SK-N-SH treated with all-trans-retinoic acid at 6 μM for 48 hours (cell line): ENCODE results near the gene LRGUK.
A peak's percentile ranks its signal among the peaks of the same experiment; 100 is the strongest.

ENCODE experiments used
- ATAC-seq: fragments of 200-7000 bp; cut with Tn5 transposase; 3 replicates; pipeline ENCODE4 v1.9.1; 2020; ENCODE audit warnings: mild to moderate bottlenecking, moderate library complexity
- ARNTL ChIP-seq: fragments of 450-650 bp; formaldehyde crosslinking; IDR thresholded peaks from 2 replicates; pipeline ENCODE4 v1.5.0; 2020; ENCODE audit warnings: low read depth, mild to moderate bottlenecking, moderate library complexity, borderline replicate concordance
- CREB5 ChIP-seq: fragments of 250-450 bp; sonication (Bioruptor Pico); IDR thresholded peaks from 2 replicates; pipeline ENCODE4 v1.5.1; 2020; ENCODE audit warnings: low read depth, mild to moderate bottlenecking, moderate library complexity
- CSDC2 ChIP-seq: fragments of 250-450 bp; sonication (Bioruptor Pico); IDR thresholded peaks from 2 replicates; pipeline ENCODE4 v1.5.0; 2020; ENCODE audit warnings: mild to moderate bottlenecking, moderate library complexity
- ESRRG ChIP-seq: fragments of 250-450 bp; sonication (Bioruptor Pico); IDR thresholded peaks from 2 replicates; pipeline ENCODE4 v1.6.1; 2021; ENCODE audit warnings: mild to moderate bottlenecking
- GLIS3 ChIP-seq: fragments of 250-450 bp; sonication (Bioruptor Pico); IDR thresholded peaks from 2 replicates; pipeline ENCODE4 v1.5.0; 2020; ENCODE audit warnings: mild to moderate bottlenecking, moderate library complexity
- ISL1 ChIP-seq: fragments of 250-450 bp; sonication (Bioruptor Pico); IDR thresholded peaks from 2 replicates; pipeline ENCODE4 v2.1.2; 2022; ENCODE audit warnings: mild to moderate bottlenecking, moderate library complexity
- OSR1 ChIP-seq: fragments of 250-450 bp; sonication (Bioruptor Pico); IDR thresholded peaks from 2 replicates; pipeline ENCODE4 v1.8.0; 2022; ENCODE audit warnings: moderate library complexity, mild to moderate bottlenecking, inconsistent platforms
- PPARA ChIP-seq: fragments of 250-450 bp; sonication (Bioruptor Pico); IDR thresholded peaks from 2 replicates; pipeline ENCODE4 v1.5.0; 2020; ENCODE audit warnings: mild to moderate bottlenecking, borderline replicate concordance
- RARB ChIP-seq: fragments of 250-450 bp; sonication (Bioruptor Pico); IDR thresholded peaks from 2 replicates; pipeline ENCODE4 v1.8.0; 2021; ENCODE audit warnings: mild to moderate bottlenecking, moderate library complexity
- SNAI2 ChIP-seq: fragments of 250-450 bp; sonication (Bioruptor Pico); IDR thresholded peaks from 2 replicates; pipeline ENCODE4 v1.5.0; 2020; ENCODE audit warnings: mild to moderate bottlenecking, moderate library complexity
- TCF4 ChIP-seq: fragments of 250-450 bp; sonication (Bioruptor Pico); IDR thresholded peaks from 2 replicates; pipeline ENCODE4 v1.8.0; 2021; ENCODE audit warnings: mild to moderate bottlenecking, moderate library complexity, borderline replicate concordance
- TOX ChIP-seq: fragments of 250-450 bp; sonication (Bioruptor Pico); IDR thresholded peaks from 2 replicates; pipeline ENCODE4 v1.8.0; 2021; ENCODE audit warnings: mild to moderate bottlenecking, moderate library complexity, borderline replicate concordance
- ZFP3 ChIP-seq: fragments of 250-450 bp; sonication (Bioruptor Pico); IDR thresholded peaks from 2 replicates; pipeline ENCODE4 v1.5.0; 2020; ENCODE audit warnings: mild to moderate bottlenecking, moderate library complexity
- ZFP30 ChIP-seq: fragments of 450-650 bp; formaldehyde crosslinking; IDR thresholded peaks from 2 replicates; pipeline ENCODE4 v1.5.0; 2022; ENCODE audit warnings: mild to moderate bottlenecking, moderate library complexity
- ZNF565 ChIP-seq: fragments of 450-650 bp; formaldehyde crosslinking; conservative IDR thresholded peaks from 2 replicates; pipeline ENCODE4 v1.5.0; 2020; ENCODE audit warnings: low read depth, mild to moderate bottlenecking, moderate library complexity
- ZNF70 ChIP-seq: fragments of 450-650 bp; formaldehyde crosslinking; IDR thresholded peaks from 2 replicates; pipeline ENCODE4 v1.5.0; 2020; ENCODE audit warnings: mild to moderate bottlenecking, moderate library complexity
- ZNF8 ChIP-seq: fragments of 450-650 bp; formaldehyde crosslinking; IDR thresholded peaks from 2 replicates; pipeline ENCODE4 v1.5.0; 2020; ENCODE audit warnings: mild to moderate bottlenecking, moderate library complexity
- TF ChIP-seq, protein P1 (sequence below): fragments of 250-450 bp; sonication (Bioruptor Pico); IDR thresholded peaks from 2 replicates; pipeline ENCODE4 v1.8.0; 2020; ENCODE audit warnings: mild to moderate bottlenecking, moderate library complexity, borderline replicate concordance
- TF ChIP-seq, protein P2 (sequence below): fragments of 250-450 bp; sonication (Bioruptor Pico); IDR thresholded peaks from 2 replicates; pipeline ENCODE4 v1.8.0; 2021; ENCODE audit warnings: low read depth, mild to moderate bottlenecking, moderate library complexity, borderline replicate concordance
- TF ChIP-seq, protein P3 (sequence below): fragments of 250-450 bp; sonication (Bioruptor Pico); IDR thresholded peaks from 2 replicates; pipeline ENCODE4 v1.5.1; 2021; ENCODE audit warnings: mild to moderate bottlenecking, moderate library complexity

LRGUK gene

GRCh38 chr7:134175334-134176036 lies 48.3 kb downstream of the LRGUK start:
- ATAC-seq: no peak
- TF ChIP-seq ISL1 (CRISPR knock-in tag) (no peak), SNAI2 (CRISPR knock-in tag) (no peak)

- no peak for TF ChIP-seq ZFP3 (CRISPR knock-in tag)
- peak; percentile 52; the same call in 1 of the 2 replicates for TF ChIP-seq ZNF8 (CRISPR knock-in tag)
- no peak for ATAC-seq
Observed at GRCh38 chr7:134176037-134176350, 48.9 kb downstream of the LRGUK start.

DNA sequence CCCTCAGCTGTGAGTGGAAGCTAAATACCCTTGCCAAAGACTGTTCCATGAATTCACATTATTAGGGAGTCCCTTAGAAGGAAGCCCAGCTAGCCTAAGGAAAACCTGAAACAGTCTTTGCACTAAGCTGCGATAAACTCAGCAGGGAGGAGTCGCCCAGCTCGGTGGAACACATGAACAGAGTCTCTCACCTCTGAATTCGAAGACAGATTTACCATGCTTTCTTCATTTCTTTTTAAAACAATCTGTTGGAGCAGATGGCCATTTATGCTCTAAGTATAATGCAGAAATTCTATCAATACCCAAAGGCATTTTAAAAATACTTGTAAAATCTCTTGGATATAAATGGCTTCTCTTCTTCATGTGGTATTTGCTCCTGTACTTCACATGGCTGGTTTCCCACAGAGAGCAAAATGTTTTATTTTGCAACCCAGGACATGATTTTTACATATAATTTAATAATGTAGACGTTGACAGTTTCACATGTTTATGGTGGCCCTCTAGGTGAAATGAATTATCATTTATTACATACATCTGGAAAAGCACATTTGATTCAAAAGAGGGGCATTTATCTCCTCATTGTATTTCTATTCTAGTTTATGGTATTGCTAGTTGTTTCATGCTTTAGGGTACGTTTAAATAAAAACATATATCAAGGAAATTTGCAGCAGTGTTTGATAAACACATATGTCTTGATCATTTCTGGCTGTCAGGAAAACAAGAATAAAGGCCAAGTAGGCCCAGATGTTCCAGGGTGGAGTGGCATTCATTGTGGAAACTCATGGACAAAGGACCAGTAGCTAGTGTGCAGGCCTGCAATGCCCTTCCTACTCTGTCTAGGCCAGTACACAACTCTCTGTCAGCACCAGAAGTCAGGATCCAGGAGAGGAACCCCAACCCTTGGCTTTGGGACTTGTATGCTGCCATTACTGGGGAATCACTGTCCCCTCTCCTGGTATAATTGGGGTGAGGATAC lies 52.2 kb downstream of the LRGUK start:
- TF ChIP-seq TCF4 (CRISPR knock-in tag) (no peak), ZFP30 (CRISPR knock-in tag) (no peak), ZFP3 (CRISPR knock-in tag) (no peak), ZNF70 (CRISPR knock-in tag) (no peak), ZNF565 (CRISPR knock-in tag) (no peak), ESRRG (CRISPR knock-in tag) (no peak), CSDC2 (CRISPR knock-in tag) (no peak), CREB5 (CRISPR knock-in tag) (no peak), RARB (CRISPR knock-in tag) (no peak), GLIS3 (CRISPR knock-in tag) (no peak), ISL1 (CRISPR knock-in tag) (no peak), SNAI2 (CRISPR knock-in tag) (no peak), OSR1 (CRISPR knock-in tag) (no peak), ARNTL (CRISPR knock-in tag) (no peak), ZNF8 (CRISPR knock-in tag) (no peak)
- TF ChIP-seq, protein P1, sequence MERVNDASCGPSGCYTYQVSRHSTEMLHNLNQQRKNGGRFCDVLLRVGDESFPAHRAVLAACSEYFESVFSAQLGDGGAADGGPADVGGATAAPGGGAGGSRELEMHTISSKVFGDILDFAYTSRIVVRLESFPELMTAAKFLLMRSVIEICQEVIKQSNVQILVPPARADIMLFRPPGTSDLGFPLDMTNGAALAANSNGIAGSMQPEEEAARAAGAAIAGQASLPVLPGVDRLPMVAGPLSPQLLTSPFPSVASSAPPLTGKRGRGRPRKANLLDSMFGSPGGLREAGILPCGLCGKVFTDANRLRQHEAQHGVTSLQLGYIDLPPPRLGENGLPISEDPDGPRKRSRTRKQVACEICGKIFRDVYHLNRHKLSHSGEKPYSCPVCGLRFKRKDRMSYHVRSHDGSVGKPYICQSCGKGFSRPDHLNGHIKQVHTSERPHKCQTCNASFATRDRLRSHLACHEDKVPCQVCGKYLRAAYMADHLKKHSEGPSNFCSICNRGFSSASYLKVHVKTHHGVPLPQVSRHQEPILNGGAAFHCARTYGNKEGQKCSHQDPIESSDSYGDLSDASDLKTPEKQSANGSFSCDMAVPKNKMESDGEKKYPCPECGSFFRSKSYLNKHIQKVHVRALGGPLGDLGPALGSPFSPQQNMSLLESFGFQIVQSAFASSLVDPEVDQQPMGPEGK (CRISPR knock-in tag): no peak
- TF ChIP-seq, protein P2, sequence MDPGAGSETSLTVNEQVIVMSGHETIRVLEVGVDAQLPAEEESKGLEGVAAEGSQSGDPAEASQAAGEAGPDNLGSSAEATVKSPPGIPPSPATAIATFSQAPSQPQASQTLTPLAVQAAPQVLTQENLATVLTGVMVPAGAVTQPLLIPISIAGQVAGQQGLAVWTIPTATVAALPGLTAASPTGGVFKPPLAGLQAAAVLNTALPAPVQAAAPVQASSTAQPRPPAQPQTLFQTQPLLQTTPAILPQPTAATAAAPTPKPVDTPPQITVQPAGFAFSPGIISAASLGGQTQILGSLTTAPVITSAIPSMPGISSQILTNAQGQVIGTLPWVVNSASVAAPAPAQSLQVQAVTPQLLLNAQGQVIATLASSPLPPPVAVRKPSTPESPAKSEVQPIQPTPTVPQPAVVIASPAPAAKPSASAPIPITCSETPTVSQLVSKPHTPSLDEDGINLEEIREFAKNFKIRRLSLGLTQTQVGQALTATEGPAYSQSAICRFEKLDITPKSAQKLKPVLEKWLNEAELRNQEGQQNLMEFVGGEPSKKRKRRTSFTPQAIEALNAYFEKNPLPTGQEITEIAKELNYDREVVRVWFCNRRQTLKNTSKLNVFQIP: no peak
- no peak for ATAC-seq

GRCh38 chr7:134180376-134180775 lies 53.2 kb downstream of the LRGUK start:
- TF ChIP-seq PPARA (CRISPR knock-in tag) (no peak), RARB (CRISPR knock-in tag) (no peak), ZNF8 (CRISPR knock-in tag) (no peak), ZFP3 (CRISPR knock-in tag) (no peak), ESRRG (CRISPR knock-in tag) (no peak), ISL1 (CRISPR knock-in tag) (no peak), TOX (CRISPR knock-in tag) (no peak), TCF4 (CRISPR knock-in tag) (no peak)
- TF ChIP-seq, protein P3, sequence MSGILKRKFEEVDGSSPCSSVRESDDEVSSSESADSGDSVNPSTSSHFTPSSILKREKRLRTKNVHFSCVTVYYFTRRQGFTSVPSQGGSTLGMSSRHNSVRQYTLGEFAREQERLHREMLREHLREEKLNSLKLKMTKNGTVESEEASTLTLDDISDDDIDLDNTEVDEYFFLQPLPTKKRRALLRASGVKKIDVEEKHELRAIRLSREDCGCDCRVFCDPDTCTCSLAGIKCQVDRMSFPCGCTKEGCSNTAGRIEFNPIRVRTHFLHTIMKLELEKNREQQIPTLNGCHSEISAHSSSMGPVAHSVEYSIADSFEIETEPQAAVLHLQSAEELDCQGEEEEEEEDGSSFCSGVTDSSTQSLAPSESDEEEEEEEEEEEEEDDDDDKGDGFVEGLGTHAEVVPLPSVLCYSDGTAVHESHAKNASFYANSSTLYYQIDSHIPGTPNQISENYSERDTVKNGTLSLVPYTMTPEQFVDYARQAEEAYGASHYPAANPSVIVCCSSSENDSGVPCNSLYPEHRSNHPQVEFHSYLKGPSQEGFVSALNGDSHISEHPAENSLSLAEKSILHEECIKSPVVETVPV (CRISPR knock-in tag): no peak
- TF ChIP-seq, protein P1 (CRISPR knock-in tag): no peak
- no peak for ATAC-seq
